Ascending aorta (tissue), 2 donors: ENCODE results near the gene OLA1. TPM values are rescaled to one million over a fixed set of nuclear protein-coding genes. Genes with fewer than 3 reads are reported as not detected.
"Not testable (repeated sequence)": the region's sequence is repeated elsewhere in the genome, so short reads cannot be mapped to it uniquely, and the experiment has no call there.

ENCODE experiments used
- DNase-seq, 2 donors: peaks; one replicate each; pipeline ENCODE4 v3.0.0-alpha.2; 2019; ENCODE audit warnings: low spot score in 2 of 2
- H3K27ac ChIP-seq, 2 donors: fragments of 200-600 bp; sonication (generic); one replicate each; pipeline ENCODE4 v1.5.1; 2016 to 2017; ENCODE audit warnings: mild to moderate bottlenecking in 1 of 2
- H3K27me3 ChIP-seq: fragments of 200-600 bp; sonication (generic); one replicate; pipeline ENCODE4 v1.5.1; 2017
- H3K36me3 ChIP-seq, 2 donors: fragments of 200-600 bp; sonication (generic); one replicate each; pipeline ENCODE4 v1.5.1; 2016
- H3K4me1 ChIP-seq, 2 donors: fragments of 200-600 bp; sonication (generic); one replicate each; pipeline ENCODE4 v1.5.1; 2016 to 2017; ENCODE audit warnings: mild to moderate bottlenecking in 1 of 2
- H3K4me3 ChIP-seq, 2 donors: fragments of 200-600 bp; sonication (generic); one replicate each; pipeline ENCODE4 v1.5.1; 2016 to 2017; ENCODE audit warnings: mild to moderate bottlenecking in 1 of 2
- H3K9me3 ChIP-seq, 2 donors: fragments of 200-600 bp; sonication (generic); one replicate each; pipeline ENCODE4 v1.5.1; 2016
- intact Hi-C: fragments of 100-400 bp; cut with DNase I; formaldehyde crosslinking; loops from one replicate; pipeline ENCODE4 v1.15.1; 2023
- total RNA-seq: library from RNA; depleted of rRNA; stranded (reverse); fragments of >200 nt; gene quantifications from one replicate; pipeline ENCODE4 v1.1.0, GENCODE V29; 2016
- TF ChIP-seq, protein P1 (sequence below), 3 experiments: fragments of 200-600 bp in 2 of 3; fragments of 450-650 bp in 1 of 3; sonication (generic) in 2 of 3; IDR thresholded peaks; one replicate each; pipeline ENCODE4 v1.5.1; 2016 to 2019; ENCODE audit warnings: antibody characterized with exemption in 3 of 3, mild to moderate bottlenecking in 1 of 3, moderate library complexity in 1 of 3

Gene OLA1
- total RNA-seq, 1 donor from 2014 or later, result 29.5 TPM

DNA sequence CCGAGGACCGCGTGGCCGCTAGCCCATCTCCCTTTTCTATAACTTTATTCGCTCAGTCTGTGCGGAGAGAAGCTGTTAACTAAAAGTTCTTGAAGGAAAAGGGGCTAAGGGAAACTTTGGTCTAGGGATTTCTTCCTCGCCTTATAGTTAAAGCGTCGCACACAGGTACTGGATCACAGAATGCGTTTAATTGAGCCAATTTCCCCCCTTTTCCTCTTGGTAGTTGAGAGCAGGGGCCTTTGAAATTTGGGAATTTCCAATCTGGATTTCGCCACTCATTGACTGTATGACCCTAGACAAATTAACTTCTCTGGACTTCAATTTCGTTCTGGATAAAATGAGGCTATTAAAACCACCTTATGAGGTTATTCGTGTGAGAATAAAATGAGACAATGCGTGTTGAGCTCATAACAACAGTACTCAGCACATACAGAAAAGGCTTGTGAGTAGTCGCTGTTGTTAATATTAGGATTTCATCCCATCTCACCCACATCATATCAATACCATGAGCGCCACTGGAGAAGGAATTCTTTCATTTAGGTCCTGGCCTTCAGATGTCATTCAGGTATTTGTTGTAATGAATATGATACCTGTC lies 763 bp upstream of the OLA1 start:
- TF ChIP-seq, protein P1, sequence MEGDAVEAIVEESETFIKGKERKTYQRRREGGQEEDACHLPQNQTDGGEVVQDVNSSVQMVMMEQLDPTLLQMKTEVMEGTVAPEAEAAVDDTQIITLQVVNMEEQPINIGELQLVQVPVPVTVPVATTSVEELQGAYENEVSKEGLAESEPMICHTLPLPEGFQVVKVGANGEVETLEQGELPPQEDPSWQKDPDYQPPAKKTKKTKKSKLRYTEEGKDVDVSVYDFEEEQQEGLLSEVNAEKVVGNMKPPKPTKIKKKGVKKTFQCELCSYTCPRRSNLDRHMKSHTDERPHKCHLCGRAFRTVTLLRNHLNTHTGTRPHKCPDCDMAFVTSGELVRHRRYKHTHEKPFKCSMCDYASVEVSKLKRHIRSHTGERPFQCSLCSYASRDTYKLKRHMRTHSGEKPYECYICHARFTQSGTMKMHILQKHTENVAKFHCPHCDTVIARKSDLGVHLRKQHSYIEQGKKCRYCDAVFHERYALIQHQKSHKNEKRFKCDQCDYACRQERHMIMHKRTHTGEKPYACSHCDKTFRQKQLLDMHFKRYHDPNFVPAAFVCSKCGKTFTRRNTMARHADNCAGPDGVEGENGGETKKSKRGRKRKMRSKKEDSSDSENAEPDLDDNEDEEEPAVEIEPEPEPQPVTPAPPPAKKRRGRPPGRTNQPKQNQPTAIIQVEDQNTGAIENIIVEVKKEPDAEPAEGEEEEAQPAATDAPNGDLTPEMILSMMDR (IDR thresholded peaks at IDR 0.05), result no peak

DNA sequence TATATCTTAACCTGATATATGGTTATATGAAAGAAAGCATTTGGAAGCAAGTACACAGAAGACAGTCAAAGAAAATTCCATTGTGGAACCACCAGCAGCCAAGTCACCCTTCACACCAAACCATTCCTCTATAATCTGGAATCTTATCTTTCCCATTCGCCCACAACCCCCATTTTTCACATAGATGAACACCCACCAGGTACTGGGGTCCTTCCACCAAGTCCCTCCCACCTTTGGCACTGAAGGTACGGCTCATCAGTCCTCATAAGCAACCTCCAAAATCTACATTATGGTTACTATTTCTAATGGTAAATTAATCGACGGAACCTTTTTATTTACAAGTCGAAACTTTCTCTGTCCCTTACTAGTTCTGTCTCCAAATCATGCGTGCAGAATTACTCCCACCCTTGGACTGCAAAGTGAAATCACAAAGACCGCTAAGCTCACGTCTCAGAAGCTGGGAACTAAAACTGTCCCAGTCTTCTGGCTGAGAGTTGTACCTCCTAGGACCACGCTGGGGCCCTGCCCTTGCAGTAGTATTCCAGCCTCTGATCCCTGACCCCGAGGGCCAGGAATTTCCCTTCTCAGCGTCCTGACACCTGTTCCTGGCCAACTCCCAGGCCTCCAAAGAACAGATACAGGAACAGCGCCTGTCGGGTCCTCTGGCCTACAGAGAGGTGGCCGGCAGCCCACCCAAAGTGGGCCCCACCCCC lies 702 bp downstream of the OLA1 start:
- DNase-seq, result no peak
- H3K4me3 ChIP-seq, result peak overlapping the region; percentile 77 to 91
- H3K4me1 ChIP-seq, result peaks cover 5 to 6% of the 10 kb centered on the region in 2 donors
- no peaks in the 10 kb centered on the region for H3K27me3 ChIP-seq
- TF ChIP-seq, protein P1 (IDR thresholded peaks at IDR 0.05), result no peak
- no peaks in the 10 kb centered on the region for H3K9me3 ChIP-seq
- intact Hi-C loops, result loop anchor here (1.0 to 10.0 kb wide), 5 partner anchors 95 to 1693 kb away; partner anchors contain the start of genes GPR155 and PDK1
- peak overlapping the region; percentile 68 to 91 for H3K27ac ChIP-seq
- H3K36me3 ChIP-seq, result no peaks in the 10 kb centered on the region

More for the DNA sequence above, 763 bp upstream of the OLA1 start:
- Histone ChIP-seq H3K27ac (peak overlapping the region; percentile 68 to 91), H3K9me3 (no peaks in the 10 kb centered on the region), H3K4me1 (peaks cover 5 to 6% of the 10 kb centered on the region in 2 donors), H3K27me3 (no peaks in the 10 kb centered on the region), H3K36me3 (no peaks in the 10 kb centered on the region), H3K4me3 (peak overlapping the region; percentile 77 to 91)
- DNase-seq, result no peak
- intact Hi-C loops, result loop anchor here (1.0 to 10.0 kb wide), 5 partner anchors 93 to 1694 kb away; partner anchors contain the start of genes GPR155 and PDK1

DNA sequence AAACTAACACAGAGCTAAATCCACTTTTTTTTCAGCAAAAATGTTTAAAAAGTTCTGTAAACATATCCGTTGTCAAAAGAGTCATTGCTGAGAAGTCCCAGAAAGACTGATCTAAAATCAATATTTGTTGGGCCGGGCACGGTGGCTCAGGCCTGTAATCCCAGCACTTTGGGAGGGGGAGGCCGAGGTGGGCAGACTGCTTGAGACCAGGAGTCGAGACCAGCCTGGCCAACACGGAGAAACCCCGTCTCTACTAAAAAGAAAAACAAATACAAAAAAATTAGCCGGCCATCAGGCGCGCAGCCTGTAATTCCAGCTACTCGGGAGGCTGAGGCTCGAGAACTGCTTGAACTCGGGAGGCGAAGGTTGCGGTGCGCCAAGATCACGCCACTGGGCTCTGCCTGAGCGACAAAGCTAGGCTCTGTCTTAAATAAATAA lies 1.4 kb downstream of the OLA1 start:
- no peaks in the 10 kb centered on the region for H3K36me3 ChIP-seq
- no peaks in the 10 kb centered on the region for H3K27me3 ChIP-seq
- no peak overlapping the region for H3K27ac ChIP-seq
- H3K4me3 ChIP-seq, result peak overlapping the region in 1 of 2 donors; percentile 77
- intact Hi-C loops, result loop anchor here (5.0 to 10.0 kb wide), 4 partner anchors 95 to 1692 kb away; partner anchors contain the start of genes GPR155 and PDK1
- no peaks in the 10 kb centered on the region for H3K9me3 ChIP-seq
- DNase-seq, result no peak
- TF ChIP-seq, protein P1 (IDR thresholded peaks at IDR 0.05), result no peak
- H3K4me1 ChIP-seq, result peaks cover 6 to 8% of the 10 kb centered on the region in 2 donors

DNA sequence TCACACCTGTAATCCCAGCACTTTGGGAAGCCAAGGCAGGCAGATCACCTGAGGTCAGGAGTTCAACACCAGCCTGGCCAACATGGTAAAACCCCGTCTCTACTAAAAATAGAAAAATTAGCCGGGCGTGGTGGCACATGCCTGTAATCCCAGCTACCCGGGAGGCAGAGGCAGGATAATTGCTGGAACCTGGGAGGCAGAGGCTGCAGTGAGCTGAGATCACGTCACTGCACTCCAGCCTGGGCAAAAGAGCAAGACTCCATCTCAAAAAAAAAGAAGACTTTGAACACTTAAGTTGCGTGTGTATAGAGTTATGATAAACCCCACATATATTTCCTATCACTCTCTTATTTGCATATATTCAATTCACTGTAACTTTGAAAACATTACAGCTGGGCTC lies 2.7 kb downstream of the OLA1 start:
- H3K27ac ChIP-seq, DNase-seq, H3K27me3 ChIP-seq, H3K4me3 ChIP-seq, H3K4me1 ChIP-seq, H3K36me3 ChIP-seq, H3K9me3 ChIP-seq: not testable (repeated sequence)
- intact Hi-C loops, result loop anchor here (5.0 to 10.0 kb wide), 4 partner anchors 97 to 1691 kb away; partner anchors contain the start of genes GPR155 and PDK1

DNA sequence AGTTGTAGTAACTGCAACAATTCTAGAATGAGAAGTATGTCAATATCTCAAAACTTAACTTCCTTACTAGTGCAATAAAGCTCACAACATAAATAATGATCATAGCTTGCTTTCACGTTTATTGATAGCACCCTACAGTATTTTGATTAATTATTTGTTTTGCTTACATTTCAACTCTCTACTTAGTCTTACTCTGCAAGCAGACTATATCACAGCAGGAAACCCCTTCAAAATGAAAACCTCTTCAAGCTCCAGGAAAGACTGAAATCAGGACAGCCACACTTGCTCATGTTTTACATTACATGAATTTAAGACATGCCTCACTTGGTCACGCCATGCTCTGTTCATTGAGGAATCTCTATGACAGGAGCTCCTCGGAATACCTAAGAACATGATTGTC lies 3.3 kb downstream of the OLA1 start:
- Histone ChIP-seq H3K4me3 (no peak overlapping the region), H3K27ac (no peak overlapping the region), H3K27me3 (no peaks in the 10 kb centered on the region), H3K36me3 (no peaks in the 10 kb centered on the region), H3K9me3 (no peaks in the 10 kb centered on the region), H3K4me1 (peaks cover 6 to 8% of the 10 kb centered on the region in 2 donors)
- TF ChIP-seq, protein P1 (IDR thresholded peaks at IDR 0.05), result no peak
- DNase-seq, result no peak
- intact Hi-C loops, result loop anchor here (5.0 to 10.0 kb wide), 4 partner anchors 97 to 1690 kb away; partner anchors contain the start of genes GPR155 and PDK1

DNA sequence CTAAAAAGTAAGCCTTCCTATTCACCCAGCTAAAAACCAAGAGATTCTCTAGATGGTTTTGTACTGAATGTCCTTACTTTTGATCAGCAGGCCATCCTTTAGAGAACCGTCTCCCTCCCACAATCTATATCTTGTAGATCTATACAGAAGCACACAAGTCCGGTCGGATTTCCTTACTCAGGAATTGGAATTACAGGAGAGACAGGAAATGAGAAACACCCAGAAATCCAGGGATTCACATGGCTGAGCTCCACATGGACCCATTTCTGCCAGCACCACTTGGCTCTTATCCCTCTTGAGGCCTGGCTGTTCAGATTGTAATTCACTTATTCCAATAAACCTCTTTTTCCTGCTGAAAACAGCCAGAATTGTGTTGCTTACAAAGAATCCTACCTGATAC lies 4.5 kb downstream of the OLA1 start:
- H3K36me3 ChIP-seq, result no peaks in the 10 kb centered on the region
- H3K4me3 ChIP-seq, result no peak overlapping the region
- TF ChIP-seq, protein P1 (IDR thresholded peaks at IDR 0.05), result no peak
- H3K27me3 ChIP-seq, result no peaks in the 10 kb centered on the region
- H3K4me1 ChIP-seq, result peaks cover 2 to 8% of the 10 kb centered on the region in 2 donors
- no peaks in the 10 kb centered on the region for H3K9me3 ChIP-seq
- no peak for DNase-seq
- intact Hi-C loops, result loop anchor here (10.0 kb wide), 1 partner anchor 1689 kb away; the partner anchor contains the start of gene PDK1
- H3K27ac ChIP-seq, result no peak overlapping the region
